ENCODE measurements around the gene GLYATL1.
"Not testable (repeated sequence)": the region's sequence is repeated elsewhere in the genome, so short reads cannot be mapped to it uniquely, and the experiment has no call there.

GLYATL1 gene

GRCh38 chr11:58998480-58999290, 59.4 kb downstream of the GLYATL1 start:
- DNase-seq (ENCODE audit: low read depth in 2 of 2), result no peak

- no peak for DNase-seq (ENCODE audit: low read depth in 2 of 2)
Observed at GRCh38 chr11:58999291-58999680, 60.0 kb downstream of the GLYATL1 start.

DNA sequence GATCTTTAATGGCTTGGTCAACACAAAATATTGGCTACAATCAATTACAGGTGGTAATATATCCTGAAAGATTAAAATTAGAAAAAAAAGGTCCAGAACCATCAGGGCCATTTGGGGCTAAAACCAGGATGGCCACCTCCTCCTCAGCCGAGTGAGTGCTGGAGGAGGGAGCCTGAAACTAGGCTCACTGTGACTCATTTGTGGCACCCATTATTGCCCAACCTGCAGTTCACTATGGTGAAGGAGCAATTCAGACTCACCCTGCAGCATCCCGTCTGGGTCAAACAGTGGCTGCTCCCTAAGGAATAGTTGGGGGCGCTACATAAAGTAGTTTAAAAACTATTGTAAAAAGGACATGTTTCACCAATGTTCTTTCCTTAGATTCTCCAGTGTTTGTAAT, 60.7 kb downstream of the GLYATL1 start:
- no peak for DNase-seq (ENCODE audit: low read depth in 2 of 2)

GRCh38 chr11:59002006-59002405, 62.7 kb downstream of the GLYATL1 start:
- DNase-seq (ENCODE audit: low read depth in 2 of 2), result not testable (repeated sequence)
